ENCODE data around the gene KCNG2.

GRCh38 chr18:79799619-79800370 lies 2.1 kb downstream of the KCNG2 start:
- TF ChIP-seq CTCF (conservative IDR thresholded peaks at IDR 0.05; ENCODE audit: low read length) (no peak), EZH2phosphoT487 (IDR thresholded peaks at IDR 0.05; ENCODE audit: borderline replicate concordance) (no peak)

All from Loucy (cell line).